Stimulated activated naive B cell treated with anti-CD40 and anti-IgM and Interleukin-4, amounts not matched to agents 10 μg/mL and 1 μg/mL and 100 μg/mL, for 72 hours (primary cell): ENCODE results near the gene LRCOL1.

Experiments used
- ATAC-seq, 2 donors: fragments of 150-1000 bp; cut with Tn5 transposase; replicated peaks; 2 replicates each; pipeline ENCODE4 v1.10.0; 2021; ENCODE audit warnings: moderate library complexity in 1 of 2
- DNase-seq: peaks from one replicate; pipeline ENCODE4 v3.0.0; 2021
- H3K27ac Mint-ChIP-seq: one replicate; pipeline ENCODE4 v1.8.0; 2022; ENCODE audit warnings: mild to moderate bottlenecking, mixed read lengths
- H3K27me3 Mint-ChIP-seq, 2 donors: one replicate each; pipeline ENCODE4 v1.8.0; 2022; ENCODE audit warnings: mixed read lengths in 2 of 2
- H3K36me3 Mint-ChIP-seq, 2 donors: one replicate each; pipeline ENCODE4 v1.8.0; 2022; ENCODE audit warnings: mixed read lengths in 2 of 2, mild to moderate bottlenecking in 1 of 2
- H3K4me1 Mint-ChIP-seq, 2 donors: one replicate each; pipeline ENCODE4 v1.8.0; 2022; ENCODE audit warnings: mixed read lengths in 2 of 2, mild to moderate bottlenecking in 1 of 2
- H3K4me3 Mint-ChIP-seq, 2 donors: one replicate each; pipeline ENCODE4 v1.8.0; 2022; ENCODE audit warnings: mild to moderate bottlenecking in 2 of 2, mixed read lengths in 2 of 2, moderate library complexity in 1 of 2
- H3K9me3 Mint-ChIP-seq, 2 donors: one replicate each; pipeline ENCODE4 v1.8.0; 2022; ENCODE audit warnings: mixed read lengths in 2 of 2, mild to moderate bottlenecking in 1 of 2

The LRCOL1 gene

GRCh38 chr12:132569856-132570480 lies 40.4 kb downstream of the LRCOL1 start:
- DNase-seq (no peak), ATAC-seq (no peak)
- Mint-ChIP-seq H3K4me1 (peaks cover 0 to under 1% of the 10 kb centered on the region in 2 donors), H3K36me3 (peaks cover 20% of the 10 kb centered on the region in 2 donors), H3K27ac (no peak overlapping the region), H3K9me3 (no peaks in the 10 kb centered on the region), H3K4me3 (no peak overlapping the region), H3K27me3 (no peaks in the 10 kb centered on the region)

GRCh38 chr12:132568826-132569480 lies 41.4 kb downstream of the LRCOL1 start:
- no peak overlapping the region for H3K27ac Mint-ChIP-seq
- ATAC-seq (peak in 1 of 2 donors; percentile 28), DNase-seq (no peak)
- H3K27me3 Mint-ChIP-seq, result no peaks in the 10 kb centered on the region
- peaks cover 13 to 18% of the 10 kb centered on the region in 2 donors for H3K36me3 Mint-ChIP-seq
- H3K4me1 Mint-ChIP-seq, result peaks cover 0 to 1% of the 10 kb centered on the region in 2 donors
- H3K9me3 Mint-ChIP-seq, result no peaks in the 10 kb centered on the region
- no peak overlapping the region for H3K4me3 Mint-ChIP-seq

- Mint-ChIP-seq H3K36me3 (peaks cover 13 to 20% of the 10 kb centered on the region in 2 donors), H3K27ac (no peak overlapping the region), H3K9me3 (no peaks in the 10 kb centered on the region), H3K4me1 (peaks cover 0 to 3% of the 10 kb centered on the region in 2 donors), H3K4me3 (no peak overlapping the region), H3K27me3 (no peaks in the 10 kb centered on the region)
- DNase-seq, result no peak
- no peak for ATAC-seq
These were observed 42.1 kb downstream of the LRCOL1 start for GRCh38 chr12:132568301-132568700.

- ATAC-seq, result no peak
These were observed 43.8 kb downstream of the LRCOL1 start for GRCh38 chr12:132566516-132567131.

GRCh38 chr12:132565365-132565764 lies 45.0 kb downstream of the LRCOL1 start:
- Mint-ChIP-seq H3K27ac (no peak overlapping the region), H3K4me3 (no peak overlapping the region), H3K9me3 (no peaks in the 10 kb centered on the region), H3K27me3 (no peaks in the 10 kb centered on the region), H3K36me3 (peaks cover 10 to 15% of the 10 kb centered on the region in 2 donors), H3K4me1 (peaks cover 9 to 16% of the 10 kb centered on the region in 2 donors)
- ATAC-seq, result no peak
- DNase-seq, result no peak

More at GRCh38 chr12:132566516-132567131, 43.8 kb downstream of the LRCOL1 start:
- Mint-ChIP-seq H3K4me3 (no peak overlapping the region), H3K27me3 (no peaks in the 10 kb centered on the region), H3K9me3 (no peaks in the 10 kb centered on the region), H3K4me1 (peaks cover 4 to 7% of the 10 kb centered on the region in 2 donors), H3K36me3 (peaks cover 12 to 18% of the 10 kb centered on the region in 2 donors), H3K27ac (no peak overlapping the region)
- no peak for DNase-seq

- H3K36me3 Mint-ChIP-seq, result peaks cover 10 to 15% of the 10 kb centered on the region in 2 donors
- DNase-seq (no peak), ATAC-seq (no peak)
- no peak overlapping the region for H3K27ac Mint-ChIP-seq
- no peaks in the 10 kb centered on the region for H3K27me3 Mint-ChIP-seq
- H3K4me3 Mint-ChIP-seq, result no peak overlapping the region
- H3K4me1 Mint-ChIP-seq, result peaks cover 14 to 23% of the 10 kb centered on the region in 2 donors
- no peaks in the 10 kb centered on the region for H3K9me3 Mint-ChIP-seq
These were observed 46.5 kb downstream of the LRCOL1 start for GRCh38 chr12:132563911-132564310.

GRCh38 chr12:132562489-132563021 lies 47.8 kb downstream of the LRCOL1 start:
- Mint-ChIP-seq H3K4me3 (no peak overlapping the region), H3K27ac (no peak overlapping the region), H3K27me3 (no peaks in the 10 kb centered on the region), H3K9me3 (no peaks in the 10 kb centered on the region), H3K36me3 (peaks cover 9 to 15% of the 10 kb centered on the region in 2 donors), H3K4me1 (peaks cover 21 to 37% of the 10 kb centered on the region in 2 donors)
- DNase-seq, result no peak
- ATAC-seq, result no peak

- peak; percentile 21 for DNase-seq
These were observed 48.8 kb downstream of the LRCOL1 start for GRCh38 chr12:132561427-132562156.

GRCh38 chr12:132560614-132561426 lies 49.6 kb downstream of the LRCOL1 start:
- Mint-ChIP-seq H3K36me3 (peaks cover 7 to 14% of the 10 kb centered on the region in 2 donors), H3K9me3 (no peaks in the 10 kb centered on the region), H3K4me1 (peaks cover 21 to 47% of the 10 kb centered on the region in 2 donors), H3K27ac (peak overlapping the region; percentile 51), H3K4me3 (peak overlapping the region; percentile 76 to 80), H3K27me3 (no peaks in the 10 kb centered on the region)
- DNase-seq (peak; percentile 59), ATAC-seq (peak; percentile 71)

More at GRCh38 chr12:132561427-132562156, 48.8 kb downstream of the LRCOL1 start:
- ATAC-seq, result peak in 1 of 2 donors; percentile 19
- Mint-ChIP-seq H3K4me3 (peak overlapping the region; percentile 76 to 80), H3K36me3 (peaks cover 9 to 10% of the 10 kb centered on the region in 2 donors), H3K27ac (peak overlapping the region; percentile 51), H3K4me1 (peaks cover 21 to 46% of the 10 kb centered on the region in 2 donors), H3K9me3 (no peaks in the 10 kb centered on the region), H3K27me3 (no peaks in the 10 kb centered on the region)

- H3K27me3 Mint-ChIP-seq, result no peaks in the 10 kb centered on the region
- peak; percentile 42 to 43 for ATAC-seq
- no peaks in the 10 kb centered on the region for H3K9me3 Mint-ChIP-seq
- peaks cover 21 to 47% of the 10 kb centered on the region in 2 donors for H3K4me1 Mint-ChIP-seq
- DNase-seq, result no peak
- H3K27ac Mint-ChIP-seq, result no peak overlapping the region
- H3K36me3 Mint-ChIP-seq, result peaks cover 6 to 19% of the 10 kb centered on the region in 2 donors
- peak overlapping the region; percentile 73 to 80 for H3K4me3 Mint-ChIP-seq
These were observed 50.1 kb downstream of the LRCOL1 start for GRCh38 chr12:132560364-132560613.

GRCh38 chr12:132559652-132560363 lies 50.6 kb downstream of the LRCOL1 start:
- Mint-ChIP-seq H3K4me3 (peak overlapping the region; percentile 77 to 78), H3K27ac (peak overlapping the region; percentile 62), H3K27me3 (no peaks in the 10 kb centered on the region), H3K4me1 (peaks cover 19 to 47% of the 10 kb centered on the region in 2 donors), H3K36me3 (peaks cover 4 to 16% of the 10 kb centered on the region in 2 donors), H3K9me3 (no peaks in the 10 kb centered on the region)
- DNase-seq (no peak), ATAC-seq (peak; percentile 43 to 57)

GRCh38 chr12:132558861-132559623 lies 51.3 kb downstream of the LRCOL1 start:
- Mint-ChIP-seq H3K27me3 (no peaks in the 10 kb centered on the region), H3K36me3 (peaks cover 9 to 20% of the 10 kb centered on the region in 2 donors), H3K9me3 (no peaks in the 10 kb centered on the region), H3K27ac (peak overlapping the region; percentile 62), H3K4me3 (peak overlapping the region; percentile 77 to 78), H3K4me1 (peaks cover 19 to 47% of the 10 kb centered on the region in 2 donors)
- ATAC-seq (no peak), DNase-seq (no peak)
